ENCODE data around the gene HMGXB3. TPM values are rescaled to one million over a fixed set of nuclear protein-coding genes. Genes with fewer than 3 reads are reported as not detected.
A peak's percentile ranks its signal among the peaks of the same experiment; 100 is the strongest.

HMGXB3 gene
- total RNA-seq, 1 experiment from 2014 or later: 67.8 TPM

- Mint-ChIP-seq H3K27ac (ENCODE audit: low read depth, unreplicated experiment) (no peak overlapping the region), H3K36me3 (ENCODE audit: insufficient read depth, unreplicated experiment) (peaks cover 100% of the 10 kb centered on the region), H3K9me3 (ENCODE audit: unreplicated experiment) (no peaks in the 10 kb centered on the region), H3K4me3 (ENCODE audit: unreplicated experiment) (no peak overlapping the region), H3K27me3 (ENCODE audit: insufficient read depth, unreplicated experiment) (no peaks in the 10 kb centered on the region), H3K4me1 (ENCODE audit: insufficient read depth, unreplicated experiment) (peaks cover 33% of the 10 kb centered on the region)
- BruUV-seq (replicated peaks): no TSS peak
- CTCF ChIA-PET: interaction anchor here (0.5 to 2.3 kb wide), 4 partner anchors 15 to 420 kb away, joined by 3 to 8 read pairs (median 3); no protein-coding TSS in a partner anchor
- POLR2A ChIA-PET: interaction anchor here (0.6 to 1.9 kb wide), 2 partner anchors 14 to 16 kb away, joined by 3 to 9 read pairs; no protein-coding TSS in a partner anchor
- no peak for DNase-seq (ENCODE audit: unreplicated experiment)
- no peak for TF ChIP-seq CTCF (IDR thresholded peaks at IDR 0.05; ENCODE audit: unreplicated experiment)
- intact Hi-C loops (cut with micrococcal nuclease): no loop called here
Measured at GRCh38 chr5:150016537-150016936, 16.0 kb downstream of the HMGXB3 start.

GRCh38 chr5:150017226-150018005, 16.9 kb downstream of the HMGXB3 start:
- ChIA-PET CTCF (interaction anchor here (0.7 to 2.3 kb wide), 10 partner anchors 10 to 419 kb away, joined by 3 to 10 read pairs (median 3); no protein-coding TSS in a partner anchor), POLR2A (interaction anchor here (0.8 to 1.9 kb wide), 3 partner anchors 10 to 41 kb away, joined by 3 to 9 read pairs (median 4); no protein-coding TSS in a partner anchor)
- intact Hi-C loops (cut with micrococcal nuclease): no loop called here
- Mint-ChIP-seq H3K27me3 (ENCODE audit: insufficient read depth, unreplicated experiment) (no peaks in the 10 kb centered on the region), H3K4me3 (ENCODE audit: unreplicated experiment) (no peak overlapping the region), H3K36me3 (ENCODE audit: insufficient read depth, unreplicated experiment) (peaks cover 99% of the 10 kb centered on the region), H3K4me1 (ENCODE audit: insufficient read depth, unreplicated experiment) (peaks cover 42% of the 10 kb centered on the region), H3K9me3 (ENCODE audit: unreplicated experiment) (no peaks in the 10 kb centered on the region), H3K27ac (ENCODE audit: low read depth, unreplicated experiment) (peak overlapping the region; percentile 55)
- TF ChIP-seq CTCF (IDR thresholded peaks at IDR 0.05; ENCODE audit: unreplicated experiment): no peak
- DNase-seq (ENCODE audit: unreplicated experiment): peak; percentile 13
- BruUV-seq (replicated peaks): no TSS peak

- POLR2A ChIA-PET: interaction anchor here (0.6 to 4.6 kb wide), 7 partner anchors 11 to 92 kb away, joined by 3 to 104 read pairs (median 22); partner anchors contain the start of genes HMGXB3 and TIGD6
- H3K27me3 Mint-ChIP-seq (ENCODE audit: insufficient read depth, unreplicated experiment): no peaks in the 10 kb centered on the region
- H3K4me1 Mint-ChIP-seq (ENCODE audit: insufficient read depth, unreplicated experiment): peaks cover 50% of the 10 kb centered on the region
- peaks cover 92% of the 10 kb centered on the region for H3K36me3 Mint-ChIP-seq (ENCODE audit: insufficient read depth, unreplicated experiment)
- no peak for TF ChIP-seq CTCF (IDR thresholded peaks at IDR 0.05; ENCODE audit: unreplicated experiment)
- DNase-seq (ENCODE audit: unreplicated experiment): no peak
- intact Hi-C loops (cut with micrococcal nuclease): no loop called here
- no TSS peak for BruUV-seq (replicated peaks)
- H3K9me3 Mint-ChIP-seq (ENCODE audit: unreplicated experiment): no peaks in the 10 kb centered on the region
- peak overlapping the region; percentile 89 for H3K27ac Mint-ChIP-seq (ENCODE audit: low read depth, unreplicated experiment)
- H3K4me3 Mint-ChIP-seq (ENCODE audit: unreplicated experiment): no peak overlapping the region
- CTCF ChIA-PET: interaction anchor here (0.6 to 1.8 kb wide), 8 partner anchors 13 to 492 kb away, joined by 3 to 14 read pairs (median 4); no protein-coding TSS in a partner anchor
Measured at GRCh38 chr5:150020249-150020648, 19.7 kb downstream of the HMGXB3 start.

- Mint-ChIP-seq H3K36me3 (ENCODE audit: insufficient read depth, unreplicated experiment) (peaks cover 92% of the 10 kb centered on the region), H3K9me3 (ENCODE audit: unreplicated experiment) (no peaks in the 10 kb centered on the region), H3K27ac (ENCODE audit: low read depth, unreplicated experiment) (peak overlapping the region; percentile 89), H3K27me3 (ENCODE audit: insufficient read depth, unreplicated experiment) (no peaks in the 10 kb centered on the region), H3K4me1 (ENCODE audit: insufficient read depth, unreplicated experiment) (peaks cover 50% of the 10 kb centered on the region), H3K4me3 (ENCODE audit: unreplicated experiment) (peak overlapping the region; percentile 63)
- peak; percentile 93 for DNase-seq (ENCODE audit: unreplicated experiment)
- intact Hi-C loops (cut with micrococcal nuclease): loop anchor here (1.0 to 2.0 kb wide), 2 partner anchors 15 to 20 kb away; no protein-coding TSS in a partner anchor
- POLR2A ChIA-PET: interaction anchor here (0.9 to 4.6 kb wide), 20 partner anchors 10 to 677 kb away, joined by 3 to 104 read pairs (median 6); partner anchors contain the start of genes GRPEL2, HMGXB3 and TIGD6
- TF ChIP-seq CTCF (IDR thresholded peaks at IDR 0.05; ENCODE audit: unreplicated experiment): no peak
- BruUV-seq (replicated peaks): no TSS peak
- CTCF ChIA-PET: interaction anchor here (0.5 to 2.3 kb wide), 27 partner anchors 9 to 547 kb away, joined by 3 to 14 read pairs (median 4); partner anchors contain the start of gene TIGD6
Measured at GRCh38 chr5:150021491-150022157, 21.1 kb downstream of the HMGXB3 start.
